Sigmoid colon (tissue), 4 donors: ENCODE data around the gene IRF7.

Source experiments
- EP300 ChIP-seq, 4 donors: sonication (generic); formaldehyde crosslinking; IDR thresholded peaks; one replicate each; pipeline ENCODE4 v1.6.1; 2017; ENCODE audit warnings: antibody characterized with exemption in 4 of 4
- POLR2A ChIP-seq, 2 donors: fragments of 450-650 bp; IDR thresholded peaks; one replicate each; pipeline ENCODE4 v1.6.1; 2016; ENCODE audit warnings: antibody characterized with exemption in 2 of 2, mild to moderate bottlenecking in 2 of 2, moderate library complexity in 2 of 2
- POLR2AphosphoS5 ChIP-seq, 4 donors: sonication (generic); formaldehyde crosslinking; IDR thresholded peaks; one replicate each; pipeline ENCODE4 v1.6.1; 2017; ENCODE audit warnings: antibody characterized with exemption in 4 of 4
- TF ChIP-seq, protein P1 (sequence below), 4 experiments: fragments of 450-650 bp in 3 of 4; fragments of 200-600 bp in 1 of 4; IDR thresholded peaks; one replicate each; pipeline ENCODE4 v1.5.1; 2016 to 2019; ENCODE audit warnings: antibody characterized with exemption in 4 of 4, mild to moderate bottlenecking in 3 of 4, moderate library complexity in 2 of 4

DNA sequence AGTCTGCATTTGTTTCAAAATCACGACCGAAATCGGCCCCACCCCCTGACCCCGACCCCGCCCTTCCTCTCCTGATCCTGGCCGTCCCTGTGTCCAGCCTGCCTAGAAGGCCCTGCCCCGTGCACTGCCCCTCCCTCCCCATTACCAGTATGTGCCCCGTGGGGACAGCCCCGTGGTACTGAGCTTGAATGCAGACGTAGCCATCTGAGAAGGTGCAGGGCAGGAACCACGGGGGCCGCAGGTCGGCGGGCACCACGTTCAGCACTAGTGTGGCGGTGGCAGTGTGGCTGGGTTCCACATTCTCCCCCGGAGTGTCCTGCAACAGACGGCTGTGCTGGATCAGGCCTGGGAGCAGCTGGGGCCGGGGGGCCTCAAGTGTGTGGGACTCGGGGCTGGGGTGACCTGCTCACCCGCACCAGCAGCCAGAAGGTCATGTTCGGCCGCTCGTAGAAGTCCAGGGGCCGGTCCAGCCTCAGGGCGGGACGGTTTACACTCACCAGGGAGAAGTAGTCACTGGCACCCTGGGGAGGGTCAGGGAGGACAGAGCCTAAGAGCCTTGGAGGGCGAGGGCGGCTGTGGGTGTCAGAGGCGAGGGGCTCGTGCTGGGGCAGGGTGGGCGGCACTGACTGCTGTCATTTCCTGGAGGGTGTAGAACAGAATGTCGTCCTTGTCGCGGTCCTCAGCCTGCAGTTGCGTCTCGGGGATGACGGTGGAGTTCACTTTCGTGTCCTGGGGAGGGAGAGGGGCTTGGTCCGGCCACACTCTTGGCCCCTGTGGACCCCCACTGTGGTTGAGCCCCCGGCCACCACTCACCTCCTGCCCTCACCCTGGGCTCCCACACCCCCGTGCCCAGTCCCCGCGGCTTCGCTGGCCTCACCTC, 5.4 kb upstream of the IRF7 start:
- TF ChIP-seq, protein P1, sequence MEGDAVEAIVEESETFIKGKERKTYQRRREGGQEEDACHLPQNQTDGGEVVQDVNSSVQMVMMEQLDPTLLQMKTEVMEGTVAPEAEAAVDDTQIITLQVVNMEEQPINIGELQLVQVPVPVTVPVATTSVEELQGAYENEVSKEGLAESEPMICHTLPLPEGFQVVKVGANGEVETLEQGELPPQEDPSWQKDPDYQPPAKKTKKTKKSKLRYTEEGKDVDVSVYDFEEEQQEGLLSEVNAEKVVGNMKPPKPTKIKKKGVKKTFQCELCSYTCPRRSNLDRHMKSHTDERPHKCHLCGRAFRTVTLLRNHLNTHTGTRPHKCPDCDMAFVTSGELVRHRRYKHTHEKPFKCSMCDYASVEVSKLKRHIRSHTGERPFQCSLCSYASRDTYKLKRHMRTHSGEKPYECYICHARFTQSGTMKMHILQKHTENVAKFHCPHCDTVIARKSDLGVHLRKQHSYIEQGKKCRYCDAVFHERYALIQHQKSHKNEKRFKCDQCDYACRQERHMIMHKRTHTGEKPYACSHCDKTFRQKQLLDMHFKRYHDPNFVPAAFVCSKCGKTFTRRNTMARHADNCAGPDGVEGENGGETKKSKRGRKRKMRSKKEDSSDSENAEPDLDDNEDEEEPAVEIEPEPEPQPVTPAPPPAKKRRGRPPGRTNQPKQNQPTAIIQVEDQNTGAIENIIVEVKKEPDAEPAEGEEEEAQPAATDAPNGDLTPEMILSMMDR (IDR thresholded peaks at IDR 0.05) = no peak
- TF ChIP-seq POLR2A (IDR thresholded peaks at IDR 0.05) = no peak
- no peak for TF ChIP-seq POLR2AphosphoS5 (IDR thresholded peaks at IDR 0.05)
- TF ChIP-seq EP300 (IDR thresholded peaks at IDR 0.05) = no peak
